Epithelial cell of proximal tubule (primary cell): ENCODE results near the gene ANO9. TPM values are rescaled to one million over a fixed set of nuclear protein-coding genes. Genes with fewer than 3 reads are reported as not detected.
A peak's percentile ranks its signal among the peaks of the same experiment; 100 is the strongest.

Experiments
- DNase-seq: peaks from one replicate; pipeline ENCODE4 v3.0.0-alpha.2; 2011; ENCODE audit warnings: low read depth
- H3K4me3 ChIP-seq: 2 replicates; pipeline ENCODE4 v1.5.1; 2011; ENCODE audit warnings: low read depth, mild to moderate bottlenecking, low read length
- CTCF ChIP-seq: conservative IDR thresholded peaks from 2 replicates; pipeline ENCODE4 v1.5.1; 2012; ENCODE audit warnings: low read depth, mild to moderate bottlenecking, low read length
- total RNA-seq: library from RNA; depleted of rRNA; stranded (reverse); fragments of >200 nt; gene quantifications from 2 replicates; pipeline ENCODE4 v1.2.3, GENCODE V29; 2015

The ANO9 gene
- total RNA-seq, 1 donor from 2014 or later = 20.1 TPM

GRCh38 chr11:444396-445144 is 2.8 kb upstream of the ANO9 start:
- H3K4me3 ChIP-seq = no peak overlapping the region
- DNase-seq = no peak
- TF ChIP-seq CTCF = no peak

- no peak overlapping the region for H3K4me3 ChIP-seq
- TF ChIP-seq CTCF = no peak
- DNase-seq = no peak
Observed at GRCh38 chr11:443542-444199, 1.9 kb upstream of the ANO9 start.

GRCh38 chr11:442611-443081 is 835 bp upstream of the ANO9 start:
- no peak for TF ChIP-seq CTCF
- H3K4me3 ChIP-seq = no peak overlapping the region
- DNase-seq = no peak

GRCh38 chr11:441043-441417 is 781 bp downstream of the ANO9 start:
- TF ChIP-seq CTCF = no peak
- DNase-seq = no peak
- H3K4me3 ChIP-seq = peak overlapping the region; percentile 61

GRCh38 chr11:440065-441042 is 1.5 kb downstream of the ANO9 start:
- no peak for DNase-seq
- peak; percentile 34 for TF ChIP-seq CTCF
- H3K4me3 ChIP-seq = peak overlapping the region; percentile 61

- no peak for TF ChIP-seq CTCF
Observed at GRCh38 chr11:439315-440064, 2.3 kb downstream of the ANO9 start.

More at GRCh38 chr11:439315-440064, 2.3 kb downstream of the ANO9 start:
- H3K4me3 ChIP-seq = no peak overlapping the region
- no peak for DNase-seq
